Inflammatory macrophage treated with lipopolysaccharide for 4 hours (primary cell): Measurements from ENCODE around the gene FUT7.

ENCODE experiments used
- DNase-seq: peaks from one replicate; pipeline ENCODE4 v3.0.0-alpha.2; 2020

The FUT7 gene

DNA sequence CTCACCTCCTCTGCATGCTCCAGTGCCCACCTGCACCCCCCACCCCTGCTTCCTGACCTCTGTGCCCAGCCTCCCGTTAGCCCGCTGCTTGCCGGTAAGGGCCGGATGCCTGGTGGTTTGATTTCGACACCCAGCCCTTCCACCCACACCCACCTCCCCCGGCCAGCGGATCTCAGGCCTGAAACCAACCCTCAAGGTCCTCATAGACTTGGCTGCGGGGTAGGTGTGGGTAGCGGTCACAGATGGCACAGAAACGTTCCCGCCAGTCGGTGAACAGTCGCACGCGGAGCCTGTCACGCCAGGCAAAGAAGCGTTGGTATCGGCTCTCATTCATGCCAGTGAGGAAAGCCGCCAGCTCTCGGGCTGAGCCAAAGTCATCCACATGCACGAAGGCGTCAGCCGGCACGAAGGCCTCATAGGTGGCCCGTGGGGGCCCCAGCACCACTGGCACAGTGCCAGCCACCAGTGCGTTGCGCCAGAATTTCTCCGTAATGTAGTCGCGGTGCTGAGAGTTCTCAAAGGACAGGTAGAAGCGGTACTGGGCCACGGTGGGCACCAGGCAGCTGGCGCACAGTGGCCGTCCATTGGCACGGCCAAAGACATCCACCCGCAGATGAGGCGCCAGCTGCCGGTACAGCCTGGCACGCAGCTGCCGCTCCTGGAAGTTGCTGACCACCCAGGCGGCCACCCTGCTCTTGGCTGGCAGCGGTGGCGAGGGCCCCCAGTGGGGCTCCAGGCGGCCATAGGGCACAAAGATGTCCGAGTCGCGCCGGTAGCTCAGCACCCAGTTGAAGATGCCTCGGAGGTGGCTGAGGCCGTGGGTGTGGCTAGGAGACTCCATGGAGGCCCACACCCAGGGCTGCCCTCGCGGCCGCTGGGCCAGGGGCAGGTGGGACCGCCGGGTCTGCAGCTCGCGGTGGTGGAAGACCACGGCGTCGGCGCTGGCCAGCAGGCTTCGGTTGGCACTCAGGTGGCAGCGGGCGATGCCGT lies 1.1 kb downstream of the FUT7 start:
- peak; percentile 47 for DNase-seq

GRCh38 chr9:137030006-137030405 lies 1.9 kb downstream of the FUT7 start:
- no peak for DNase-seq

DNA sequence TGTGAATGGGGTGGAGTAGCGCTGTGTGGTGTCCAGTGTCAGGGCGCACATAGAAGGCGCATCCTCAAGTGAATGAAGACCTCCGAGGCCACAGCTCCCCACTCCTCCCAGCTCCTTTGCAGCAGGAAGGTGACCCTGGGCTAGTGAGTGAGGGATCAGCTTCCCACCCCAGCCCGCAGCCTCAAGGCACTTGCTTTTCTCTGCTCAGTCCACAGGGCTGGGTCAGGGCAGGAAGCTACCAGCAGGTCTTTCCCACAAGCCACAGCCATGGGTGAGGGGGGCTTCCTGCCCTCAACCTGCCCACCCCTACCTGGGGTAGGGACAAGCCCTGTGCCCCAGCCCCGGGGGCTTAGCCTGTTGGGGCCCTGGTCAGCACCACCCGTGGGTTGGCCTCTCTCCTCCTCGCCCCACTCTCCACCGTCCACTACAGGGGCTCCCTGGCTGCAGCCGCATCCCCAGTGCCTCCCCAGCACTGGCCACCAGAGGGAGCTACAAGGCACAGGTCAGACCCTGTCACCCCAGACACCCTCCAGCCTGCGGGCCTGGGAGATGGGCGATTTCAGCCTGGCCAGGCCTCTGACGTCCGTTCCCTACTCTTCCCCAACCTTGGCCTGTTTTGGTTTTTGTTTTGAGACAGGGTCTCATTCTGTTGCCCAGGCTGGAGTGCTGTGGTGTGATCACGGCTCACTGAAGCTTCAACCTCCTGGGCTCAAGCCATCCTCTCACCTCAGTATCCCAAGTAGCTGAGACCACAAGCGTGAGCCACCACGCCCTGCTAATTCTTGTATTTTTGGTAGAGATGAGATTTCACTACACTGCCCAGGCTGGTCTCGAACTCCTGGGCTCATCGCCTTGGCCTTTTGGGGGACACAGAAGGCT lies 2.6 kb downstream of the FUT7 start:
- DNase-seq, result peak; percentile 71

- DNase-seq, result peak; percentile 63
Measured at GRCh38 chr9:137028263-137029057, 3.4 kb downstream of the FUT7 start.

GRCh38 chr9:137027369-137028262 lies 4.3 kb downstream of the FUT7 start, which contains the start of gene ABCA2:
ABCA2 (minus strand) TSS chr9:137028237; CDS start chr9:137028140, 97 bp downstream.
- DNase-seq, result no peak

GRCh38 chr9:137026828-137027227 lies 5.1 kb downstream of the FUT7 start:
- no peak for DNase-seq

- no peak for DNase-seq
Measured at GRCh38 chr9:137026384-137026783, 5.5 kb downstream of the FUT7 start.

- DNase-seq, result no peak
Measured at GRCh38 chr9:137025517-137025966, 6.3 kb downstream of the FUT7 start.

GRCh38 chr9:137023583-137023991 lies 8.3 kb downstream of the FUT7 start:
- no peak for DNase-seq

DNA sequence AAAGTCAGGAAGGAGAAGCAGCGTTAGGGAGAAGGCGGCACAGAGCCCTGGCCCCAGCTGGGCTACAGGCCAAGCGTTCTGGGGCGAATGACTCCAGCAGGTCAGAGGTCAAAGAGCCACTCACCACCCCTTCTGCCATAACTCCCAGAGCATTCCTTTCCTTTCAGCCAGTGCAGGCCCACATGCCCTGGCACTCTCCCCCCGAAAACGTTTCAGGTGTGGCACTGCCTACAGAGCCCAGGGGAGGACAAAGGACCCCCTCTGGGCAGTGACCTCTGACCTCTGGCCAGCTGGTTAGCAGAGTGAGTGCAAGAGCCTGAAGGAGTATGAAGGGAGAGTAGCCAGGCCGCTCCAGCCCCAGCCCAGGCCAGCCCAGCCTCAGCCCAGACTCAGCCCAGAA lies 8.7 kb downstream of the FUT7 start:
- DNase-seq, result no peak

DNA sequence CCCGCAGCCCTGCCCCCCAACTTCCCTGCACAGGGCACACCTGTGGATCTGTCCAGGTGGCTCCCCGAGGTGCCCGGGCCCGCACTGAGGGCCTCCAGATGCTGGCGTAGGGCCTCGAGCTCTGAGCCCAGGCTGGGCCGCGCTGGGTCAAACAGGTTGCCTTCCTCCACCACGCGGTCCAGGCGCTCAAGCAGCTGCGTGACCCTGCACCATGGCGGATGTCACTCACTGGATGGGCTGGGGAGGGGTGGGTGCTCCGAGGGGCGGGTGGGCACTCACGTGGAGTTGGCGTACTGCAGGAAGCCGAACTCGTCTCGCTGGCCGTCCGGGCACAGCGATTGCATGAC lies 9.3 kb downstream of the FUT7 start:
- DNase-seq, result no peak

GRCh38 chr9:137021979-137022661 lies 9.8 kb downstream of the FUT7 start:
- peak; percentile 88 for DNase-seq

GRCh38 chr9:137021568-137021978 lies 10.3 kb downstream of the FUT7 start:
- DNase-seq, result no peak

GRCh38 chr9:137020771-137021567 lies 10.9 kb downstream of the FUT7 start:
- no peak for DNase-seq

- DNase-seq, result no peak
Measured at GRCh38 chr9:137019891-137020683, 11.8 kb downstream of the FUT7 start.

DNA sequence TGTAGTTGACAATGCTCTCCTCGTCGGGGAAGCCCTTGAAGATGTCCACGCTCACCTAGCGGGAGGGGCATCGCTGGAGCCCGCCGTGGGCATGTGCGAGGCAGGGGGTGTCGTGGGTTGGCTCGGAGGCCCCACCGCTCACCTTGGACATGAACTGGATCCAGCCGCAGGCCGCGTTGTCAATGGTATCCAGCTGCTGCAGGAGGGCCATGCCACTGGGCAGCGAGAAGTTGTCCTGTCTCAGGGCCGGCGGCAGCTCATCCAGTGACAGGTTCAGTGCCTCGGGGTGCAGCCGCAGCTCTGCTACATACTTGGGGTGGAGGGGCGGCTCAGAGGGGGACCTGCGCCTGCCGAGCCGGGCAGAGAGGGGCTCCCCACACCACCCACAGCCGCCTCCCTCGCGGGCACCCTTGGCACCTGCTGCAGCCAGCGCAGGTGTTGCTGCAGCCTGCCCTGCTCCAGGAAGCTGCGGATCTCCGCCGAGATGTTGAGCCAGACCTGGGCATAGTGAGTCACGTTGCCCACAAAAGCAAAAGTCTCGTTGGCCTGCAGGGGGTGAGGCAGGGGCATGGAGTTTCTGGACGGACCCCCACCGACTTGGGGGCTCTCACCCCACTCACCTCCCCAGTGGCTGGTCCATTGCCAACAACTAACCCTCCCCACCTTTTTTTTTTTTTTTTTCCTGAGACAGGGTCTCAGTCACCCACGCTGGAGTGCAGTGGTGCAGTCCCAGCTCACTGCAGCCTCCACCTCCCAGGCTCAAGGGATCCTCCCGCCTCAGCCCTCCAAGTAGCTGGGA lies 12.9 kb downstream of the FUT7 start:
- DNase-seq, result no peak

DNA sequence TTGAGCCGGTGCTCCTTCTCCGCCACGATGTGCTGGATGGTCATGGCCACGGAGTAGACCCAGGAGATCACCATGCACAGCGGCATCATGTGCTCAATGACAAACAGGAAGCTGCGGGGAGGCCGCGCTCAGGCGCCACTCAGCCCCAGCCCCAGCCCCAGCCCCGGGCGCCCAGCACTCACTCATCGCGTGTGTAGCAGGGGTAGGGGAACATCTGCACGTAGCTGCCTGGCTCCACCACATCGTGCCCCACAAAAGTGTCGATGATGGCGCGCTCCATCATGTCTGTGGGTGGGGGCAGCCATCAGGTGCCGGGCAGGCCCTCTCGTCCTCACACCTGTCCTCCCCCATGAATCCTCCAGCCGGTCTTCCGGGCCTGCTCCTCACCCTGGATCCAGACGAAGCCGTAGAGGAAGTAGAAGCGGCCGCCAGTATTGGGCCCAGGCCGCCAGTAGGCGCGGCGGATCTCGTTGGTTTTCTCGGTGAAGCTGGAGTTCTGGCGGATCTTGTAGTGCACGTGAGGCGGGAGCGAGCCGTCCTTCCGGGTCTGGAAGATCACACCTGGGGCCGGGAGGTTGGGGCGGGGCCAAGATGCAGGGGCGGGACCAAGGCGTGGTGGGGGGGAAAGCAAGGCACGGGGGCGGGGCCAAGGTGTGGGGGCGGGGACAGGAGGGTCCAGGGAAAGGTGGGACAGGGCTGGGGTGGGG lies 13.9 kb downstream of the FUT7 start:
- no peak for DNase-seq

GRCh38 chr9:137017071-137017470 lies 14.8 kb downstream of the FUT7 start:
- DNase-seq, result no peak
